Upper lobe of left lung (tissue), 6 donors: ENCODE results near the gene ZFYVE9. TPM values are rescaled to one million over a fixed set of nuclear protein-coding genes. Genes with fewer than 3 reads are reported as not detected.

Experiments
- ATAC-seq, 2 donors: fragments of 200-7000 bp; cut with Tn5 transposase; one replicate each; pipeline ENCODE4 v1.9.1; 2022; ENCODE audit warnings: mild to moderate bottlenecking in 2 of 2, moderate library complexity in 2 of 2; ENCODE audit not compliant: low FRiP score in 2 of 2
- DNase-seq, 2 donors: peaks; one replicate each; pipeline ENCODE4 v3.0.0-alpha.2; 2019 to 2020
- H3K27ac ChIP-seq, 4 donors: fragments of 200-600 bp; sonication (generic); one replicate each; pipeline ENCODE4 v1.5.1; 2016 to 2019
- H3K27me3 ChIP-seq, 4 donors: fragments of 200-600 bp; sonication (generic); one replicate each; pipeline ENCODE4 v1.5.1; 2017 to 2019
- H3K36me3 ChIP-seq, 4 donors: fragments of 200-600 bp; sonication (generic); one replicate each; pipeline ENCODE4 v1.5.1; 2016 to 2019
- H3K4me1 ChIP-seq, 4 donors: fragments of 200-600 bp; sonication (generic); one replicate each; pipeline ENCODE4 v1.5.1; 2018 to 2019
- H3K4me3 ChIP-seq, 4 donors: fragments of 200-600 bp; sonication (generic); one replicate each; pipeline ENCODE4 v1.5.1; 2017 to 2019; ENCODE audit warnings: mild to moderate bottlenecking in 2 of 4, moderate library complexity in 1 of 4
- H3K9me3 ChIP-seq, 4 donors: fragments of 200-600 bp; sonication (generic); one replicate each; pipeline ENCODE4 v1.5.1; 2018 to 2019
- CTCF ChIP-seq, 6 experiments: fragments of 450-650 bp in 4 of 6; fragments of 200-600 bp in 2 of 6; sonication (generic) in 2 of 6; IDR thresholded peaks; one replicate each; pipeline ENCODE4 v1.5.1; 2016 to 2019; ENCODE audit warnings: antibody characterized with exemption in 6 of 6
- EP300 ChIP-seq, 4 donors: sonication (generic); formaldehyde crosslinking; IDR thresholded peaks; one replicate each; pipeline ENCODE4 v1.5.1; 2017; ENCODE audit warnings: antibody characterized with exemption in 4 of 4, control low read depth in 2 of 4
- POLR2A ChIP-seq, 4 donors: fragments of 450-650 bp; IDR thresholded peaks; one replicate each; pipeline ENCODE4 v1.5.1; 2016 to 2017; ENCODE audit warnings: antibody characterized with exemption in 4 of 4, mild to moderate bottlenecking in 2 of 4
- POLR2AphosphoS5 ChIP-seq, 2 donors: sonication (generic); formaldehyde crosslinking; IDR thresholded peaks; one replicate each; pipeline ENCODE4 v1.5.1; 2017; ENCODE audit warnings: antibody characterized with exemption in 2 of 2
- WGBS, 2 donors: methylation state at CpG; one replicate each; pipeline ENCODE4 v1.1.5; 2017 to 2018; 5-methylcytosine and 5-hydroxymethylcytosine counted together
- total RNA-seq, 6 donors: library from RNA; depleted of rRNA in 4 of 6; stranded (reverse); fragments of >200 nt in 4 of 6; gene quantifications; one replicate each; pipeline versions ENCODE4 v1.1.0 to v1.2.1, GENCODE V29; 2016 to 2021
- donor health status: DM: no; HTN: no; CAD: no; lungs with moderate emphysema.
- donor health status: DM: no; HTN: yes; CAD: no; lungs with severe emphysema.

The ZFYVE9 gene
- total RNA-seq, 6 donors from 2014 or later: 13.4 to 40.3 (median 19.6) TPM

- Histone ChIP-seq H3K4me3 (no peak overlapping the region), H3K9me3 (no peaks in the 10 kb centered on the region), H3K27ac (no peak overlapping the region), H3K27me3 (no peaks in the 10 kb centered on the region), H3K4me1 (no peaks in the 10 kb centered on the region), H3K36me3 (peaks cover 7 to 55% (median 18%) of the 10 kb centered on the region in 4 donors)
- WGBS, 2 donors: 45 to 53% methylated on average over 7 to 8 of the region's 8 CpGs
- ATAC-seq: no peak
- TF ChIP-seq POLR2AphosphoS5 (IDR thresholded peaks at IDR 0.05): no peak
- TF ChIP-seq CTCF (IDR thresholded peaks at IDR 0.05): no peak
- no peak for TF ChIP-seq EP300 (IDR thresholded peaks at IDR 0.05)
- no peak for TF ChIP-seq POLR2A (IDR thresholded peaks at IDR 0.05)
- no peak for DNase-seq
These were observed 206.9 kb downstream of the ZFYVE9 start for GRCh38 chr1:52348704-52349300.

GRCh38 chr1:52352690-52353089, 210.8 kb downstream of the ZFYVE9 start:
- H3K27me3 ChIP-seq: no peaks in the 10 kb centered on the region
- WGBS, 2 donors: 86 to 90% methylated on average over 7 of the region's 7 CpGs
- H3K27ac ChIP-seq: no peak overlapping the region
- no peak for TF ChIP-seq CTCF (IDR thresholded peaks at IDR 0.05)
- TF ChIP-seq EP300 (IDR thresholded peaks at IDR 0.05): no peak
- TF ChIP-seq POLR2A (IDR thresholded peaks at IDR 0.05): no peak
- TF ChIP-seq POLR2AphosphoS5 (IDR thresholded peaks at IDR 0.05): no peak
- H3K36me3 ChIP-seq: peaks cover 43 to 80% (median 57%) of the 10 kb centered on the region in 4 donors
- no peak overlapping the region for H3K4me3 ChIP-seq
- H3K9me3 ChIP-seq: no peaks in the 10 kb centered on the region
- H3K4me1 ChIP-seq: no peaks in the 10 kb centered on the region
- no peak for ATAC-seq
- no peak for DNase-seq

GRCh38 chr1:52355436-52355835, 213.5 kb downstream of the ZFYVE9 start:
- WGBS, 2 donors: 95 to 96% methylated on average over 8 of the region's 8 CpGs
- no peaks in the 10 kb centered on the region for H3K27me3 ChIP-seq
- ATAC-seq (no peak), DNase-seq (no peak)
- no peaks in the 10 kb centered on the region for H3K4me1 ChIP-seq
- H3K9me3 ChIP-seq: no peaks in the 10 kb centered on the region
- TF ChIP-seq POLR2A (IDR thresholded peaks at IDR 0.05) (no peak), CTCF (IDR thresholded peaks at IDR 0.05) (no peak), EP300 (IDR thresholded peaks at IDR 0.05) (no peak), POLR2AphosphoS5 (IDR thresholded peaks at IDR 0.05) (no peak)
- H3K4me3 ChIP-seq: no peak overlapping the region
- no peak overlapping the region for H3K27ac ChIP-seq
- peaks cover 68 to 99% (median 84%) of the 10 kb centered on the region in 4 donors for H3K36me3 ChIP-seq

GRCh38 chr1:52355847-52356505, 214.1 kb downstream of the ZFYVE9 start:
- H3K27ac ChIP-seq: no peak overlapping the region
- DNase-seq: peak in 1 of 2 donors; percentile 57
- WGBS, 2 donors: 91 to 95% methylated on average over 9 of the region's 11 CpGs

More at GRCh38 chr1:52355847-52356505, 214.1 kb downstream of the ZFYVE9 start:
- Histone ChIP-seq H3K36me3 (peaks cover 73 to 99% (median 87%) of the 10 kb centered on the region in 4 donors), H3K9me3 (no peaks in the 10 kb centered on the region), H3K4me3 (no peak overlapping the region), H3K4me1 (no peaks in the 10 kb centered on the region), H3K27me3 (no peaks in the 10 kb centered on the region)
- TF ChIP-seq EP300 (IDR thresholded peaks at IDR 0.05) (no peak), CTCF (IDR thresholded peaks at IDR 0.05) (no peak), POLR2A (IDR thresholded peaks at IDR 0.05) (no peak), POLR2AphosphoS5 (IDR thresholded peaks at IDR 0.05) (no peak)
- ATAC-seq: no peak
